IPS DF 4.7 (cell line): ENCODE results near the gene ITPR1.
"Not testable (repeated sequence)": the region's sequence is repeated elsewhere in the genome, so short reads cannot be mapped to it uniquely, and the experiment has no call there.

ENCODE experiments used
- DNase-seq: peaks from one replicate; pipeline ENCODE4 v3.0.0-alpha.2; 2013; ENCODE audit warnings: low spot score; ENCODE audit errors: extremely low read depth

The ITPR1 gene

DNA sequence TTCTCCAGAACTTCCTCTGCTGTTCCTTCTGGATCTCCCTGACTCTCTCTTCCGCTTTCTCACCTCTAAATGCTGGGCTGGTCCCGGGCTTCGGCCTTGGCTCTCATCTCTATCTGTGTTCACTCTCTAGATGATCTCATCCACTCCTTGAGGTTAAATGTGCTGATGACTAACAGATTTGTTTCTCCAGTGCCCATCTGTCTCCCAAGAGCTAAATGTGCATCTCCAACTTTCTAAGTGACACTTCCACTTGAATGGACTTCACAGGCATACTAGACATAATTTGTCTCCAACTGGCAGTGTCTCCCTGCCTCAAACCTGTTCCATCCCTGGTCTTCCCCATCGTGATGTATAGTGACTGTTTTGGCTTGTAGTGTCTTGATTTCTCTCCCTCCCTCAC, 95.3 kb downstream of the ITPR1 start:
- DNase-seq = no peak

DNA sequence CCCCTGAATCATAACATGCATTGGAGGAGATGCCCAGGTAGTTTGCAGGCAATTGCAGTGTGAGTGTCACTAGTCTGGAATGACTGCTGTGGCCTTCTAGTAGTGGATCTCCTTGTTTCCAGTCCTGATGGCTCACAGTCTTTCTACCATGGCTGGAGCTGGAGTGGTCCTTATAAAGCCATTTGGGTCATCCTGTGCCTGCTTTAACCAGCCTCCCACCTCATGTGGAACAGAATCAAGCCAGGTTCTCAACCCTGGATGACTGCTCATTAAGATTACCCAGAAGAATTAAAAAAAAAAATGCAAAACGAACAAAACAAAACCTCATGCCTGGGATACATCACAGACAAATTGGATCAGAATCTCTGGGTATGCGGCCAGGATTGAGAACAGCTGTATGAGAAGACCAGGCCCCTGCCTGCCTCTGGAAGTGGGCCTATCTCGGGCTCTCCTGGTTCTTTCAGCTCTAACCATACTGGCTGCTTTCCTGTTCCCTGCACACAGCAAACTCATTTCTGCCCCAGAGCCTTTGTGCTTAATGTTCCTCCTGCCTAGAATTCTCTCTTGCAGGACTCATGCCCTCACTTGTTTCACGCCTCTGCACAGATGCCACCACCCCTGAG, 96.4 kb downstream of the ITPR1 start:
- DNase-seq = no peak

DNA sequence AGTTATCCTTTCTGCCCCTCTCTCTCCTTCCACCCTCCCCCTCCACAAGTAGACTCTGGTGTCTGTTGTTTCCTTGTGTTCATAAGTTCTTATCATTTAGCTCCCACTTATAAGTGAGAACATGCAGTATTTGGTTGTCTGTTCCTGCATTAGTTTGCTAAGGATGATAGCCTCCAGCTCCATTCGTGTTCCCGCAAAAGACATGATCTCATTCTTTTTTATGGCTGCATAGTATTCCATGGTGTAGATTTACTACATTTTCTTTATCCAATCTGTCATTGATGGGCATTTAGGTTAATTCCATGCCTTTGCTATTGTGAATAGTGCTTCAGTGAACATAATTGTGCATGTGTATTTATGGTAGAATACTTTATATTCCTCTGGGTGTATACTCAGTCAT, 97.7 kb downstream of the ITPR1 start:
- not testable (repeated sequence) for DNase-seq

DNA sequence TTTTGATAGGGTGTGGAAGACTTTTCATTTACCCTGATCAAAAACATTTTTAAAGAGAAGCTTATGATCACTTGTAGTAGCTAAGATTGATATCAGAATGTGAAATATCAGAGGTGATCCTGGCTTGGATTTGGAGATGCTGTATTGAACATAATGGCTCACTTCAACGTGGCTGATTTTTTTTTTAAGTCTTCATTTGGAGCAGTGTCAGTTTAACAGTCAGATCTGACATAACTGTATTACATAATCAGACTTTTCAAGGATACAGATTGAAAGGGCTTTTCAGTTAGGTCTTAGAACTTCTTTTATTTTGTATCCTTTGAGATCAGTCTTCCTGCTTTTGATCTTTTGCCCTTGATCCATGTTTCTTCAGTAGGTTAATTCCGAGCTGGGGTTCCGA, 98.5 kb downstream of the ITPR1 start:
- DNase-seq = no peak

DNA sequence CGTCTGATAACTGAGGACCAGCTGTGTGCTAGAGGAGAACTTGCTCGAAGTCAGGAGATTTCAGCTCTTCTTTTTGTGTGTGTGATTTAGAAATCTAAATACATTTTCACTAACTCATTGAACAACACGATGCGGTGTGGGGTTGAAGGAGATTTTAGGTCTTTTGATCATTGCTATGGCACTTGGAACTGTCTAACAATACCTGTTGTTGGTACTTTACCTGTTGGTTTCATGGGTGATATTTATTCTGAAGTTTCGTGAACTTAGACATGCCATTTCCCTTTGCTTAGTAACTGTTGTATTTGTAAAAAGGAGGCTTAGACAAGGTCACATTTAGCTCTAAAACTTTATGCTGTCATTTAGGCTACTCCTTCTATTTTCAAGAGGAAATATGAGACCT, 99.9 kb downstream of the ITPR1 start:
- no peak for DNase-seq

DNA sequence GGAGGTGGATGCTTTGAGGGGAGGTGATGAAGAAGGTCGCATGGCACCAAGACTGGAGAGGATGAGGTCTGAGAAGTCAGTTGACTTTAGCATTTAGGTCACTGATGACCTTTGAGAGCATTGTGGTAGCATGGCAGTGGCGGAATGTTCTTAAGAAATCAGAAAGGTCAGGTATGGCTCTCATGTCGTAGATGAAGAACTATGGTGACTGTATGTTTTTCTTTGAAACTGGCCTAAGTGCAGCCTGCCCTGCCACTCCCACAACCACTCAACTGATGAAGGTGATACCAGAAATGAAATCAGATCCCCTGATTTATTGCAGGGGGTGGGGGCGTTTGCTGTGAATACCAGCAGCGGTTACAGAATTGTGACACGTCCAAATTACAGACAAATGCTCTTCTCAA, 102.6 kb downstream of the ITPR1 start:
- DNase-seq = no peak

DNA sequence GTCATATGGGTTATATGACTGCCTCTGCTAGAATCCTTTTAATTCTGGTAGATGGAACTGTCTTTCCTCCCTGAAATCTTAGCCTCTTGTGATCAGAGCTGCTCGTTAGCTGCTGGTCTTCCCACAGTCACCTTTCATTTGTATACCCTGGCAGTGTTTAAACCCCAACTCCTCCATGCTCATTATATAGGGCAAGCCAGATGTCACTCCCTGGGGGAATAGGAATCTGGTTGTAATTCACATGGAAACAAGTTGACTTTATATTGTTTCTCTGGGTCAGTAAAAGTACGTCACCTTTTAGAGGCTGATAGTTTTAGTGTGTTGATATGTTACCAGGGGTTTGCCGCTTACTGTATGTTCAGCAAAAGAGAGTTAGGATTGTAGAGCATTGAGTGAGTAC, 103.5 kb downstream of the ITPR1 start:
- no peak for DNase-seq

DNA sequence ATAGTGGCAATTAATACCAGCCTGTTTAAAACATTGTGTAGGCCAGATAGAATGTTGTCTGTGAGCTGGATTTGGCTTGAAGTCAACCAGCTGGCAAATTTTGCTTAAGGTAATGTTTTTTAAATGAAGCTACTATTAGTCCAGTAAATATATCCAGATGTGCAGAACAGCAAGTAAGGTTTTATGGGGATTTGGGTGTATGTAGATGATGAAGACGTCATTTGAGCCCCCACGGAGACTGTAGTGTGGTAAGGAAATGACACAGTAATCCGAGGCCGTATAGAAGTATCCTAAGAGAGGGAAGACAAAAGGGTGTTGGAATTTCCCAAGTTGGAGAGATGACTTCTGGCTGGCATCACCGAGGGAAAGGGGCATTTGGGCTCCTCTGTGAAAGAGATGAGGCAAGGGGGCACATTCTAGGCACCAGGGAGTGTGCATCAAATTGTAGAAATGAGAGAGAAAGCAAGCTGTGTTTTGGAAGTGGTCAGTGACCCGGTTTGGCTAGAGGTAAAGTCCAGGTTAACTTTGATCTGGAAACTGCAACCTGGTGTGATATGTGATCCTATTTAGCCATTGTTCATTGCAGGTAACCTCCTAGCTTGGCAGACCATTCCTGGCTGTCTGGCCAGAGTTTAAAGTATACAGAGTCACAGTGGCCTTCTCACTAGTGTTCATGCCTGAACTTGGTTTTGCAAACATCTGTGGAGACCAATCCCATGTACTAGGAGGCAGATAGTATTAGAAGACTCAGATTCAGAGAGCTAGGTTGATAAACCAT, 104.2 kb downstream of the ITPR1 start:
- no peak for DNase-seq

DNA sequence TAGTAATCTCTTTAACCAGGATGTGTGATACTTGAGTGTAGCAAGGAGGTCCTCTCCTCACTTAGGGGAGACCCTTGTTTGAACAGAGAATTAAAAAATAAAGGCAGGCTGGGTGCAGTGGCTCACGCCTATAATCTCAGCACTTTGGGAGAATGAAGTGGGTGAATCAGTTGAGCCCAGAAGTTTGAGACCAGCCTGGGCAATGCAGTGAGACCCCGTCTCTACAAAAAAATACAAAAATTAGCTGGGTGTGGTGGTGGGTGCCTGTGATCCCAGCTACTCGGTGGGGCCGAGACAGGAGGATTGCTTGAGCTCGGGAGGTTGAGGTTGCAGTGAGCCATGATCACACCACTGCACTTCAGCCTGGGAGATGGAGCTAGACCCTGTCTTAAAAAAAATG, 105.1 kb downstream of the ITPR1 start:
- not testable (repeated sequence) for DNase-seq

DNA sequence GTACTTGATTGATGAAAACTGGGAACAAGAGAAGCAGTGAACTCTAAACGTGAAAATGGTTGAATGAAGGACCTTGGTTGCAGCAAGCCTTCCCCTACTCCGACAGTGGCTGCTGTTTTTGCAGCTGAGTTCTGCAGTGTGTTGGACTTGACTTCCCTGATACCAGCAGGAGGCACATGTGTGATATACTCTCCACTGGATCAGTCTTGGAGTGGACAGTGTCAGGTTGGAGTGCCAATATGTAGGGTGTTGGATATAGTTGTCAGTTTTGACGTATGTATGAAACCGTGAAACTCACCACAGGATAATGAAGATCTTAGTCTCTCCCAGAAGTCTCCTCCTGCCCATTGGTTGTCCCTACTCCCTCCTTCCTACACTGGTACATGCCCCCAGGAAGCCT, 106.5 kb downstream of the ITPR1 start:
- no peak for DNase-seq

DNA sequence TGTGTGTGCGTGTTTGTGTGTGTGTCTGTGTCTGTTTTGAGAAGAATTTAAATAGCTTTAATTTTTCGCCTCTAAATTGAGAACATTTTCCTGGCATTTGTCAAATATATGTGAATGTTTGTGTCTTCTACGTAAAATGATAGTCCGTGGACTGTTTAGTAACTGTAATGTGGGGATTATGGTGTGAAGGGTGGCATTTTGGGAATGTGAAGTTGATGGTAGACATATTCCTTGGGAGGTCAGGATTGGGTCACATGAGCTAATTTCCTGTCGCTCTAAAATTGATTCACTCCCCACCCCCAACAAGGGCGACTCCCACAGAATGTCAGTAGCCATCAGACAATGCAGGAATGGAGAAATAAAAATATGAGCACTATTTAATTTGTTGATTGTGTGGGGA, 107.3 kb downstream of the ITPR1 start:
- DNase-seq = no peak

DNA sequence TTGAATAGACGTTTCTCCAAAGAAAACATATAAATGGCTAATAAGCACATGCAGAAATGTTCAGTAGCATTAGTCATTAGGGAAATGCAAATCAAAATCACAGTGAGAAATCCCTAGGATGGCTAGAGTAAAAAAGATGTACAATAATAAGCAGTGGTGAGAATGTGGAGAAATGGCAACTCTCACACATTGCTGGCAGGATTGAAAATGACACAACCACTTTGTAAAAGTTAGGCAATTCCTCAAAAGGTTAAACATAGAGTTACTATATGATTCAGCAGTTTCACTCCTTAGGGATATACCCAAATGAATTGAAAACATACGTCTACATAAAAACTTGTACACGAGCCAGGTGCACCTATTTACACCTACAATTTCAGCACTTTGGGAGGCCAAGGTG, 108.7 kb downstream of the ITPR1 start:
- DNase-seq = no peak

DNA sequence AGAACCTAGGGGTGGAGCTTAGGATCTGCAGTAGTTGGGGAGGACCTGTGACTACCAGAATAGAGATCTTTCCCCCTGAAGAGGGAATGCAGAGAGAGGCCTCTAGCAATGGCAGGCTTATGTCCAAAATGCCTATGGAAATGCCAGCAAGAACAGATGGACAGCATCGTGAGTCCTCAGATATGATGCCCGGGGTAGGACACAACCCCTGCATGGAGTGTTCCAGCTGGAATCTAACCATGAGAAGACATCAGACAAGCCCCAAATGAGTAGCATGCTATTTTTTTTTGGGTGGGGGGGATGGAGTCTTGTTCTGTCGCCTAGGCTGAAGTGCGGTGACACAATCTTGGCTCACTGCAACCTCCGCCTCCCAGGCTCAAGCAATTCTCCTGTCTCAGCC, 111.5 kb downstream of the ITPR1 start:
- no peak for DNase-seq

DNA sequence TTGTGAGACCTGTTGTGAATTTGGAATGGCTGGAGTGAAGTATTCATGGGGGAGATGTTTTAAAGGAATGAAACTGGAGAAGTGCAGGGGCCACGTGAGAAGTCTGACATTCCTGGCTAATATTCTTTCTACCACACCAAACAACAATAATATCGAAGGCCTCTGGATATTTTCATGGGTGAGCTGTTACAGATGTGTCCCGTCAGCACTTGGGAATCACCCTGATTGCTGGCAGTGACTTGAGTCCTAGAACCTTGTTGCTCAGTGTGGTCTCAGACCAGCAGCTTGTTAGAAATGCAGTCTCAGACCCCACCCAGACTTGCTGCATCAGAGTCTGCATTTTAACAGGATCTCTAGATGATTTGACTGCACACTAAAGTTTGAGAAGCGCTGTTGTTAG, 113.8 kb downstream of the ITPR1 start:
- no peak for DNase-seq

DNA sequence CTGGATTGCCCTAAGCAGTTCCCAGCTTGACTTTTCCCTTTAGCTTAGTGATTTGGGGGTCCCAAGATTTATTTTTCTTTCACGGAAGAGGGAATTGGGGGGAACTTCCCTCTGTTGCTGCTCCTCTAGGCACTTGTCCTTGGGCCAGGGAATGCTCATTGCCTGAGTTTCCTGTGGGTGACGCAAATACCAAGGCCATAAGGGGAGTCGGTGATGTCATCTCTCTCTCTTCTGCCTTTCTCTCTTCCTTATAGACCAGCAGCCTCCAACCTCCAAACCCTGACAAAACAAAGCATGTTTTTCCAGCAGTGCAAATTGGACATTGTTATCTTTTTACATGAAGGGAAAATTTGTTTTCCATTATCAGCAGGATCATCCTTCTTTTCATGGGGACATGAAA, 120.2 kb downstream of the ITPR1 start:
- no peak for DNase-seq

DNA sequence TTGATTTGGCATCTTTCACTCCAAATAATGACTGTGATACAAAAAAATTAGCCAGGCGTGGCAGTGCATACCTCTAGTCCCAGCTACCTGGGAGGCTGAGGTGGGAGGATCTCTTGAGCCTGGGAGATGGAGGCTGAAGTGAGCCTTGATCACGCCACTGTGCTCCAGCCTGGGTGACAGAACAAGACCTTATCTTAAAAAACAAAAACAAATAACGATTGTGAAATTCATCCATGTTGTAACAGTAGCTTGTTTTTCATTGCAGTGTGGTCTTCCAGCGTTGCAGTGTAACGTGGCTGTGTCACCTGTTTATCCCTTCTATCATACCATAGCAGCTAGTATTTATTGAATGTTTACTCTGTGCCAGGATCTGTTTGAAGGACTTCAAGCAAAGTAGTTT, 120.9 kb downstream of the ITPR1 start:
- DNase-seq = no peak

DNA sequence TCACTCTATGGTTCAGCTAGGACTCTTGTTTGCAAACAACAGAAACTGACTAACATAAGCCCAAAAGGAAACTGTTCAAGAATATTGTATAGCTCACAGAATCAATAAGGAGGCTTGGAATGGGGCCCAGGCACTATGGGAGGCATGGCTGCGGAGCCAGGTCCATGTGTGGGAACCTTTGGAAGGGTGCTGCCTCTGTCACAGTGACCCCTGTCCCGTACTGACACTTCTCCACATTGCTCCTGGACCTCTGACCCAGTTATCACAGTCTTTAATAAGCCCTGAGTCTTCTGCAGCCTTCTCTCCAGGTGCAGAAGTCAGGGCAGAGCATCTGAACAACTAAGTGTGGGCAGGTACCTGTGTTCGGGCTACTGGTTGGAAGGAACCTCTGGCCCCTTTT, 121.8 kb downstream of the ITPR1 start:
- DNase-seq = no peak

DNA sequence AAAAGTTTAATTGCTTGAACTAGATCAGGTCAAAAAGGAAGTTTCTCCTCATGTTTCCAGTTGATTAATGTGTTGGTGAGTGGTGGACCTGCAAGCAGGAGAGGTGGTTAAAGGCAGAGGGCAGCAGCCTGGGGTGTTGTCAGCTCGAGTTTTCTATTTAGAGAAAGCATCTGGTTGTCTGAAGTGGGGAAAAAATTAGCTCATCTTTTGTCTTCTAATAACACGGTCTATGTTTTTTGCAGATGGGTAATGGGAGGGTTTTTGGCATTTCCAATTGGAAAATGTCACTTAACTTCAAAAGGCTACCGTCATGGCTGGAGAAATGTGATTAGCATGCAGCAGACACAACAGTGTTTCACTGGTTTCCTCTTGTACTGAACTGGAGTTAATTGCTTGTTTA, 122.6 kb downstream of the ITPR1 start:
- no peak for DNase-seq

DNA sequence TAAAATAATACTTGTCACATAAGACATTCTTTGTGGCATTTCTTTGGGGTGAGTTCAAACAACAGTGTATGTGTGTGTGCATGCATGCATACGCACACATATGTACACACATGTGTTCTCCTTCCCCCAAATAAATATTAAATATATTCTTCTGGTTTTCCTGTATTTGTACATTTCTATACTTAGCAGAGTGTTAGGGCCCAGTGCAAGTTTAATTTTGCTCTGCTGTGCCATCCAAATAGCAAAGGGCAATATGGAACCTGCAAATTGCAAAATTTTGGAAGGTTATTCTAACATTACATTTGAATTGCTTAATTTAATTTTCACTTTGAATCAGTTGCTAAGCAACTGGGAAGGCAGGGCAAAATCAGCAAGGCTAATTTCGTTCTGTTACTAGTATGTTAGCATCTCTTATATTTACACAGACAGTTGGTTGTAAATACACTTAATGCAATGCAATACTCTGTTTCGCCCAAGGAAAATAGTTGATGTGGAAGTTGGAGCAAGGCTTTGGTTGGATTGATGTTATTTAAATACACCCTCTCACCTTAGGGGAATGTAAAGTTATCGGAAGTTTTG, 130.4 kb downstream of the ITPR1 start:
- no peak for DNase-seq

DNA sequence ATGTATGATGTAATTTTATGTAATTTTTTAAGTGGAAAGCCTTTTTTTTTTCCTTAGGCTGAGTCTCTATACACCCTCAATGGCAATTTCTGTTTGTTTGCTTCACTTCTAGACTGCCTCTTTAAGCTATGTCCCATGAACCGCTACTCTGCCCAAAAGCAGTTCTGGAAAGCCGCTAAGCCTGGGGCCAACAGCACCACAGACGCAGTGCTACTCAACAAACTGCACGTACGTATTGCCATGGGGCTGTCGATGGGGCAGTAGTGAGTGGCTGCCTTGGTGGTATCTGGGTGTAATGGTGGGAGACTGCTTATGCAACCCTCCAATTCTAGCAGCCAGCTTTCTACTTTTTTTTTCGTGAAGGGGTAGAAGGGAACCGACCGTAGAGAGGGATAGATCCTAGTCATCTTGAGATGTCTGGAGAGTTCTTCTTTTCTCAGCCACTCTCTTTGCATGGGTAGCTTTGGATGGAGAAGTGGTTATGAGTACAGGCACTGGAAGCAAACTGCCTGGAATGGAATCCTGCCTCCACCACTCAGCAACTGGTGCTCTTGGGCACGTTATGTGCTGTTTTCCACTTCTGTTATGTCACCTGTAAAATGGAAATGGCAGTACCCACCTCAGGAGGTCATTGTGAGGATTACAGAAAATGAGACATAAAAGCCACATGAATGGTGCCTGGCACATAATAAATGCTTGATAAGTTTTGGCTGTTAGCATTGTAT, 134.7 kb downstream of the ITPR1 start:
- DNase-seq = no peak

DNA sequence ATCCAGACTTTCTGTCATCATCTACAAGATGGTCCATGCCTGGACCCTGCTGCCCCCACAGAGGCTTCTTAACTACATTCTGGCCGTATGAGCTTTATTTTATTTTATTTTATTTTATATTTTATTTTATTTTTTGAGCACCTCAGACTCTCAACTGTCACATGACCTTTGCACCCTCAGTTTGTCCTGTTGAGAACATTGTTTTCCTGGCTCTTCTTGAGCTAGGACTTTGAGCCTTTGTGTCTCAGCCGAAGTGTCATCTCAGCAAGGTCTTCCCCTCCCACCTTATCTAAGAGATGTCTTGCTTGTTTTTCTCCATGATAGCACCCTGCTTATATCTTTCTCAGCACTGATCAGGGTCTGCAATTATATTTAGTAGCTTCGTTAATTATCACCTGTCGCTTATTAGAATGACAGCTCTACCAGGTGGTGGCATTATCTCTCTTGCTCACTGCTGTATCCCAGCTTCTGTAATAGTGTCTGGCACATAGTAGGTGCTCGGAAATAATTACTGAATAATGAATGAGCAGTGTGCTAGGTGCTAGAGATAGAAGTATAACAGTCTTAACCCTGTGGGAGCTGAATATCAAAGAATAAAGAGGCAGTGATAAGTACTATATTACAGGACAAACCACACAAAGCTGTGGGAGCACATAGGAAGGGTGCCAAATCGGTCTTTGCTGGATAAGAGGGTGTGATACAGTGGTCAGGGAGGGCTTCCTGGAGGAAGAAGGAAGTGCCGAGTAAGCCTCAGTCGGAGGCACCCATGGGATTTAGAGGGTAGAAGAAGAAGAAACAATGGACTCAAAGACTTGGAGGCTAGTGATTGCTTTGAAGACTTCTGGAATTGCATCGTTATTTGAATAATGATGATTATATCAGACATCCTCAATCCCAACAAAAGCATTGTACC, 136.2 kb downstream of the ITPR1 start:
- no peak for DNase-seq
